Measurements from ENCODE around the gene SLC39A3.
A peak's percentile ranks its signal among the peaks of the same experiment; 100 is the strongest.

Gene SLC39A3

GRCh38 chr19:2732157-2732725 lies 7.6 kb downstream of the SLC39A3 start:
- H3K36me3 Mint-ChIP-seq (ENCODE audit: insufficient read depth): peaks cover 10% of the 10 kb centered on the region
- no peak for ATAC-seq (replicated peaks; ENCODE audit: extremely low read depth, poor library complexity, severe bottlenecking)
- no peak for DNase-seq (ENCODE audit: low spot score in 2 of 2)
- H3K9me3 Mint-ChIP-seq: no peaks in the 10 kb centered on the region
- H3K4me1 Mint-ChIP-seq: peaks cover 14% of the 10 kb centered on the region
- no peaks in the 10 kb centered on the region for H3K27me3 Mint-ChIP-seq
- H3K27ac Mint-ChIP-seq (ENCODE audit: low read depth): no peak overlapping the region
- H3K4me3 Mint-ChIP-seq: no peak overlapping the region

DNA sequence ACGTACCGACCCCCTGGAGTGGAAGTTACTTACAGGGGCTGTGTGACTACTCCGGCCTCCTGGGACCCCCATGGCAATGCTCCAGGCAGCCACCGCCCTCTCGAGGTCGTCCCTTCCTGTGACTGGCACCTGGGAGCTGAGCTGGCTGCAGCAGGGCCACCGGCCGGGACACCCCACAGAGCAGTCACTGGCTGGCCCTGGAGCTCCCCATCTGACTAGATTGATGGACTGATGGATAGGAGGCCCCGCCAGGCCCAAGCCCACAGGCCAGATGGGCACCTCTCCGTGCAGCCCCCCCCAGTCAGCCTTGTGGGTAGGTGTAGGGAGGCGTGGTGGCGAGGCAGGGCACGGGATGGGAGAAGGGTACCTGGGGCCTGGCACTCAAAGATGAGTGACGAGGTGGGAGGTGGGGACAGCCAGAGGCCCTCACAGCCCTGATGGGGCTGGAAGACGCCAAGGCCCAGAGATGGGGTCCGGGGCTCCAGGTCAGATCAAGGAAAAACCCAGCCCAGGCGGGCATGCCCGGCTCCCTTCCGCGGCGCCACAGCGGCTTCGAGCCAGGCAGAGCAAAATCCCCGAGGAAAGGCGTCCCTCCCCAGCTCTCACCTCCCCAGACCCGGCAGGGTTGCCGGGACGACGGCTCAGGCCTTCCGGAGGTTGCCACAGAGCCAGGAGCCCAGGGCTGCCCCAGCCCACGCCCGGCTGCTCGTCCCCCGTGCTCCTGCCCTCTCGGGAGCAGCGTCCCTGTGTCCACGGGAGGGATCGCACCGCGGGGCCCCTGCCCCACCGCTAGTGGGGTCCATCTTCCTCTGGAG lies 8.4 kb downstream of the SLC39A3 start:
- H3K27ac Mint-ChIP-seq (ENCODE audit: low read depth): no peak overlapping the region
- no peak for DNase-seq (ENCODE audit: low spot score in 2 of 2)
- ATAC-seq (replicated peaks; ENCODE audit: extremely low read depth, poor library complexity, severe bottlenecking): no peak
- no peak overlapping the region for H3K4me3 Mint-ChIP-seq
- H3K4me1 Mint-ChIP-seq: peaks cover 7% of the 10 kb centered on the region
- H3K27me3 Mint-ChIP-seq: no peaks in the 10 kb centered on the region
- H3K36me3 Mint-ChIP-seq (ENCODE audit: insufficient read depth): peaks cover 6% of the 10 kb centered on the region
- no peaks in the 10 kb centered on the region for H3K9me3 Mint-ChIP-seq

GRCh38 chr19:2729943-2730818 lies 9.6 kb downstream of the SLC39A3 start:
- H3K36me3 Mint-ChIP-seq (ENCODE audit: insufficient read depth): peaks cover 6% of the 10 kb centered on the region
- ATAC-seq (replicated peaks; ENCODE audit: extremely low read depth, poor library complexity, severe bottlenecking) (no peak), DNase-seq (ENCODE audit: low spot score in 2 of 2) (no peak)
- no peak overlapping the region for H3K27ac Mint-ChIP-seq (ENCODE audit: low read depth)
- H3K27me3 Mint-ChIP-seq: no peaks in the 10 kb centered on the region
- H3K4me3 Mint-ChIP-seq: no peak overlapping the region
- H3K4me1 Mint-ChIP-seq: peaks cover 7% of the 10 kb centered on the region
- H3K9me3 Mint-ChIP-seq: no peaks in the 10 kb centered on the region

DNA sequence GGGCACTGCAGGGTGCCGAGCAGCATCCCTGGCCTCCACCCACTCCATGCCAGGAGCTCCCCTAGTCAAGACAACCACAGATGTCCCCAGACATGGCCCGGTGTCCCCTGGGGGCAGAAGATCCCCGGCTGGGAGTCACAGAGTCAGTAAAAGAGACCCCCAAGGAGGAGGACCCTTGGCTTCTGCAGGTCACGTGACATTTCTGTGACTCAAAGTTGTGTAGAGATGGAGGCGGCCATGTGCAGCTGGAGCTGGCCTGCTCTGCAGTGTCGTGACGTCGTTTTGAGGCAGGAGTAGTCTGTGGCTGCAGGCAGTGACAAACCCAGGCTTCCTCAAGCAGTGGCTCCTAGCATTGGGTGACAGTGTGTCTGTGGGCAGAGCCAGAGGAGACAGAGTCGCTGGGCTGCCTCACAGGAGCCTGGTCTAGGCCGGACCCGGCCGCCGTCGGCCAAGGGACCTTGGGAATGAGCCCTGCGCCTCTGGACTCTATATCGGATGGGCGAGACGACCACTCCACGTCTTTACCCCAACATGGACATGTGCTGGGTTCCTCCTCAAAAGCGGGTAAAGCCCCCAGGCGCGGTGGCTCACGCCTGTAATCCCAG lies 10.9 kb downstream of the SLC39A3 start:
- ATAC-seq (replicated peaks; ENCODE audit: extremely low read depth, poor library complexity, severe bottlenecking): no peak
- Mint-ChIP-seq H3K4me1 (no peaks in the 10 kb centered on the region), H3K9me3 (no peaks in the 10 kb centered on the region), H3K27ac (ENCODE audit: low read depth) (peak overlapping the region; percentile 63), H3K4me3 (no peak overlapping the region), H3K36me3 (ENCODE audit: insufficient read depth) (peaks cover 2% of the 10 kb centered on the region), H3K27me3 (peaks cover 9% of the 10 kb centered on the region)
- DNase-seq (ENCODE audit: low spot score in 2 of 2): no peak

DNA sequence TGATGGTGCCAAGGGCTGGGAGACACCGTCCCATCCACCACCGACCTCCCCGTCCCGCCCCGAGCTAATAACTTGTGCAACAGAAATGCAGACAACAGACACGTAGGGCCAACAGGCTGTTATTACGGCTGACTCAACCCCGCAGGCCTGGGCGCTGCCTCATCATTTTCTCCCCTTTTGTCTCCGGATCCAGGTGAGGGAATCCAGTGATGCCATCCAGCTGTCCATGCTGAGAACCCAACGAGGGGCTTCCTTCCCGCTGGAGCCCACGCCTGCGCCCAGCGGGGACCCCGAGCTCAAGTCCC lies 12.2 kb downstream of the SLC39A3 start:
- no peak overlapping the region for H3K4me3 Mint-ChIP-seq

GRCh38 chr19:2726904-2727639 lies 12.7 kb downstream of the SLC39A3 start:
- ATAC-seq (replicated peaks; ENCODE audit: extremely low read depth, poor library complexity, severe bottlenecking) (no peak), DNase-seq (ENCODE audit: low spot score in 2 of 2) (no peak)
- H3K4me3 Mint-ChIP-seq: no peak overlapping the region
- H3K27me3 Mint-ChIP-seq: peaks cover 10% of the 10 kb centered on the region
- H3K9me3 Mint-ChIP-seq: no peaks in the 10 kb centered on the region
- no peak overlapping the region for H3K27ac Mint-ChIP-seq (ENCODE audit: low read depth)
- H3K36me3 Mint-ChIP-seq (ENCODE audit: insufficient read depth): no peaks in the 10 kb centered on the region
- H3K4me1 Mint-ChIP-seq: no peaks in the 10 kb centered on the region

More for the DNA sequence above, 12.2 kb downstream of the SLC39A3 start:
- no peaks in the 10 kb centered on the region for H3K9me3 Mint-ChIP-seq
- ATAC-seq (replicated peaks; ENCODE audit: extremely low read depth, poor library complexity, severe bottlenecking) (no peak), DNase-seq (ENCODE audit: low spot score in 2 of 2) (no peak)
- peaks cover 10% of the 10 kb centered on the region for H3K27me3 Mint-ChIP-seq
- H3K4me1 Mint-ChIP-seq: no peaks in the 10 kb centered on the region
- H3K27ac Mint-ChIP-seq (ENCODE audit: low read depth): no peak overlapping the region
- H3K36me3 Mint-ChIP-seq (ENCODE audit: insufficient read depth): no peaks in the 10 kb centered on the region

DNA sequence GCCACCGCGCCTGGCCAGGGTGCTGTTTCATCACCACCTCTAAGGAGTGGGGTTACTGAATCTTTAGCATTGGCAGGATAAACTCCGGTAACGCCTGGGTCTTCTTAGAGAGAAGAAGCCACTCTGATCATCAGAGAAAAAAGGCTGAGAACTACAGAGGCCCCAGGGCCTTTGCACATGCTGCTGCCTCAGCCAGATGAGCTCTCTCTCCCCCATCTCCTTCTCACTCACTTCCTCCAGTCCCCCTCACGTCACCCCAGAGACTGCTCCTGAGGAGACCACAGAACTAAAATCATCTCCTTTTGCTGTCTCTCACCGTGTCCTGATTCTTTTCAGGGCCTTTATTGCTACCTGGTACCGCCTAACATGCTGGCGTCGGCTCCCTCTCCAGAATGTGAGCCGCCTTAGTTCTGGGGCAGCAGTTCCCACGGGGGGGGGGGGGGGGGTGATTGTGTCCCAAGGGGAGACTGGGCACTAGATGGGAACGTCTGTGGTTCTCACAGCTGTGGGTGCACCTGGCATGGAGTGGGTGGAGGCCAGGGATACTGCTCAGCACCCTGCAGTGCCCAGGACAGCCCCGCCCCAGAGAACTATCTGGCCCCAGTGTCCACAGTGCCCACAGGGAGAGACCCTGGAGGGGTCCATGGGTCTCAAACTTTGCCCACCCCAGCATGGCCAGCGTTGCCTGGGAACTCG lies 13.5 kb downstream of the SLC39A3 start:
- H3K27ac Mint-ChIP-seq (ENCODE audit: low read depth): no peak overlapping the region
- H3K27me3 Mint-ChIP-seq: peaks cover 10% of the 10 kb centered on the region
- H3K4me3 Mint-ChIP-seq: no peak overlapping the region
- no peaks in the 10 kb centered on the region for H3K4me1 Mint-ChIP-seq
- H3K9me3 Mint-ChIP-seq: no peaks in the 10 kb centered on the region
- no peaks in the 10 kb centered on the region for H3K36me3 Mint-ChIP-seq (ENCODE audit: insufficient read depth)
- DNase-seq (ENCODE audit: low spot score in 2 of 2): no peak
- ATAC-seq (replicated peaks; ENCODE audit: extremely low read depth, poor library complexity, severe bottlenecking): no peak

DNA sequence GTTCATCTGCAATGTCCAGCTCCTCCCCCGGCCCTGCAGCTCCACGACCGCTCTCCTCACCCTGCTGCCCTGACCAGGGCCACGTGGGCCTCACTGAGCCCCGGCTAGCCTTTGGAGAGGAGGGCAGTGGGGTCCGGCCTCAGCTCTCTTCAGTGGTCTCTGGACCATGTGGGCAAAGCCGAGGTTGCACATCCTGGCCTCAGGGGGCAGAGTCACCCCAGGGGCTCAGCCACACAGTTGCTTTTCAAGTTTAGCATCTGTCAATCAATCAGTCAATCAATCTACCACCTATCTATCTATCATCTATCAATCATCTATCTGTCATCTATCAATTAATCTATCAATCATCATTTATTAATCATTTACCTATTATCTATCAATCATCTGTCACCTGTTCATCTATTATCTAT lies 15.7 kb downstream of the SLC39A3 start:
- ATAC-seq (replicated peaks; ENCODE audit: extremely low read depth, poor library complexity, severe bottlenecking): no peak
- H3K36me3 Mint-ChIP-seq (ENCODE audit: insufficient read depth): no peaks in the 10 kb centered on the region
- peaks cover 5% of the 10 kb centered on the region for H3K4me1 Mint-ChIP-seq
- no peaks in the 10 kb centered on the region for H3K9me3 Mint-ChIP-seq
- H3K4me3 Mint-ChIP-seq: no peak overlapping the region
- DNase-seq (ENCODE audit: low spot score in 2 of 2): no peak
- H3K27ac Mint-ChIP-seq (ENCODE audit: low read depth): no peak overlapping the region
- peaks cover 21% of the 10 kb centered on the region for H3K27me3 Mint-ChIP-seq

DNA sequence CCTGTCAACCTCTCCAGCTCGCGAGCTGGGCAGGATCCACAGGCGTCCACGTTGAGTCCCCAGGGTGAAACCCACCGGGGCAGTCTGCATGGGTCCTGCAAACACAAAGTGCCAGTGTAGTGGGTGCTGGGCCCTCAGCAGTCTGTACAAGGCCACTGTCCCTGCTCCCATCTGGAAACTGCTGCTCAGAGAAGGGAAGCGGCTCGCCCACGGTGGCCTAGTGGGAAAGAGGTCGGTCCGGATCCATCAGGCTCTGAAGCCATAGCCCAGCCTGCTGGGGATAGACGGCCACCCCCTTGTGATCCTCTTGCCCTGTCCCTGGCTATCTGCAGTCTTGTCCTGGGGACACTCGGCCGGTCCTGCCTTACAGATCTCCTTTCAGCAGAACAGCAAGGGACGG lies 16.1 kb downstream of the SLC39A3 start:
- Mint-ChIP-seq H3K36me3 (ENCODE audit: insufficient read depth) (no peaks in the 10 kb centered on the region), H3K4me1 (peaks cover 5% of the 10 kb centered on the region), H3K4me3 (no peak overlapping the region), H3K27me3 (peaks cover 22% of the 10 kb centered on the region), H3K27ac (ENCODE audit: low read depth) (no peak overlapping the region), H3K9me3 (no peaks in the 10 kb centered on the region)
- ATAC-seq (replicated peaks; ENCODE audit: extremely low read depth, poor library complexity, severe bottlenecking) (no peak), DNase-seq (ENCODE audit: low spot score in 2 of 2) (no peak)

DNA sequence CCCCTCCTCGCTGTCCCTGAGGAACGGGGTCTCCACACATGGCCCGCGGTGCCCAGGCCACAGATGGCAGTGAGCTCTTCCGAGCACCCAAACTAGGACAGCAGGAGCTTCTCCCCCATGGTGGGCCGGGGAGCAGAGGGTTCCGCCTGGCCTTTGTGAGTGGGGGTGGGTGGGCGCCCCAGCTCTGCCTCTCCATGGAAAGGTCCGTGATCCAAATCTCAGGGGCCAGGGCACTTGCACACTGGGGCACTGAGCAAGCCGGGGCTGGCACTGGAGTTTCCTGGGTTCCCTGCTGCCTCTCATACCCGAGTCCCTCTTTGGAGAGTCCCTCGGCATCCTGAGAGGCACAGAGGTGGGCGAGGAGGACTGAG lies 16.5 kb downstream of the SLC39A3 start:
- DNase-seq (ENCODE audit: low spot score in 2 of 2): no peak
- H3K27ac Mint-ChIP-seq (ENCODE audit: low read depth): no peak overlapping the region
- no peaks in the 10 kb centered on the region for H3K36me3 Mint-ChIP-seq (ENCODE audit: insufficient read depth)
- ATAC-seq (replicated peaks; ENCODE audit: extremely low read depth, poor library complexity, severe bottlenecking): no peak
- peaks cover 5% of the 10 kb centered on the region for H3K4me1 Mint-ChIP-seq
- H3K4me3 Mint-ChIP-seq: no peak overlapping the region
- no peaks in the 10 kb centered on the region for H3K9me3 Mint-ChIP-seq
- peaks cover 25% of the 10 kb centered on the region for H3K27me3 Mint-ChIP-seq

DNA sequence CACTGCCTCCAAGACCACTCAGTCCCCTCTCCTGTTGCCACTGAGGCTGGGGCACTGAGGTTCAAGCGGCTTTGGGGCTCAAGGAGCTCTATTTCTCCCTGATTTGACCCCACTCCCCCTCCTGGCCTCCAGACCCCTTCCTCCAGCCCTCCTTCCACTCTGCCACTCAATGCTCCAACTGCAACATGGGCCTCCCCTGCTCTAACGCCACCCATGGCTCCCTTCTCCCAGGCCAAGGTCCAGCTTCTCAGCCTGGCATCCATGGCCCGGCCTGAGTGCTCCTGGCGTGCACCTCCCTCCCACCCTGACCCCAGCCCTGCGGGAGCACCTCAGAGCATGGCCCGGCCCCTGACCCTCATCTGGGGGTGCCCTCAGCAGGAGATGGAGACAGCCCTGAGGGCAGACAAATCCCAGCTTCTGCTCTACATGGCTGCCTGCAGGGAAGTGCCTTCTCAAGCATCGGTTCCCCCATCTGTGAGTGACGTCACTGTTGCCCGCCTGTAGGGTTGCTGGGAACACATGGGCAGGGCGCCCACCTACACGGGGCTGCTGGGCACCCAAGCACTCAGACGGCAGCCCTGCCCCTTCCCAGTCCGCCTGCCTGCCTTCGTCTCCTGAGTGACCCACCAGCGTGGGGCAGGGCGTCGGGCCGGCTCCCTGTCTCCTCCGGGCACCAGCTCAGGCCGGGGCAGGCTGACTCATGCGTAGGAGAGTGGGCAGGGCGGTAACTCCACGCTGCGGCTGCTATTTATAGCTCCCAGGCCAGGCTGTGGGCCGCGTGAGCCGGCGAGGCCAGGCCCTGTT lies 17.1 kb downstream of the SLC39A3 start:
- peaks cover 5% of the 10 kb centered on the region for H3K4me1 Mint-ChIP-seq
- H3K27ac Mint-ChIP-seq (ENCODE audit: low read depth): no peak overlapping the region
- no peak for DNase-seq (ENCODE audit: low spot score in 2 of 2)
- no peaks in the 10 kb centered on the region for H3K36me3 Mint-ChIP-seq (ENCODE audit: insufficient read depth)
- no peak for ATAC-seq (replicated peaks; ENCODE audit: extremely low read depth, poor library complexity, severe bottlenecking)
- H3K4me3 Mint-ChIP-seq: peak overlapping the region; percentile 41
- H3K9me3 Mint-ChIP-seq: no peaks in the 10 kb centered on the region
- peaks cover 31% of the 10 kb centered on the region for H3K27me3 Mint-ChIP-seq
